ENCODE data around the gene BEAN1.

BEAN1 gene

DNA sequence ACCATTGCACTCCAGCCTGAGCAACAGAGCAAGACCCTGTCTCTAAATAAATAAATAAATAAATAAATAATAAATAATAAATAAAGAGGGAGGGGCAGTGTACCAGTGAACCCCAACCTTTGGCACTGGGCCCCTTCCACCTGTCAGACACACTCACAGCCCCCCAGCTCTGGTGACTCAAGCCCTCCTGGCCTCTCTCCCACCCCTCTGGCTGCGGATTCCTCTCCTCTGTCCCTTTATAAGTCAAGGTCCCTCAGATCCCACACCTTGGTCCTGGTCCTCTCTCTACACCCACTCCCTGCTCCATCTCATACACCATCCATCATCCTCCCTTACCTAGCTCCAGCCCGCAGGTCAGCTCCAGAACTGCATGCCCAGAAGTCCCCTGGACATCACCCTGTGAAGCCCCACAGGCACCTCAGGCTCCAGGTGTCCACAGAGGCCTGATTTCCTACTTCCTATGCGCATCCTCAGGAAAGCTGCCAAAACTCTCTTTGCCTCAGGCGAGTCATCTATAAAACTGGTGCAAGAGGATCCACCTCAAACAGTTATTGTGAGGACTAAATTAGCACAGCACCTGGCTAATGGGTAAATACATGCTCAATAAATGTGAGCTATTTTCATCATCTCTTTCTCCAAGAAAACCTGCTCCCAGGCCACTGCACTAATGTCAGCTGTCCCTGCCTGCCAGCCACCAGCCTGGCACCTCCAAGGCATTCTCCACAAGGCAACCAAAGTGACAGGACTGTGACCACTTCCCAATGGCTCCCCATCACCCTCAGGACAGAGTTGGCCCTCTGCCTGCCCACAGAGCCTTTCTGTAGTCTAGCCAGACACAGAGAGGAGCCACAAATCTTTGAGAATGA is 46.8 kb downstream of the BEAN1 start:
- no peak for DNase-seq

DNA sequence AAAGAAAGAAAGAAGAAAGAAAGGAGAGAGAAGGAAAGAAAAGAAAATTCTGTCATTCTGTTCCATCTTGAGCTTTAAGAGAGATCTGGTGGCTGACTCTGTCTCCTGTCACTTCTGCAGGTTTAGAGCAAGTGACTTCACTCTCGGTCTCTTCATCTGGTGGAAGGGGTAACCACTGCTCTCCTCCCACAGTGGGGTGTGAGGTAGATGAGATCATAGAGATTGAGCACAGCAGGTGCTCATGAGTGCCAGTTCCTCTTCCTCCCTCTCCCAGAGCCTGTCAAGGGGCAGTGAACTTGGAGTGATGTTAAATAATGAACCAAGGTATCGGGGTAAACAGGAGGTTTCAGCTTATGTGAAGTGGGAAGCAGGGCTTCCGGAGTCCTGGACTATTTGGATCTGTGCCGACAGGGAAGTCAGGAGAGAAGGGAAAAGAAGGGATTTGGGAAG is 47.7 kb downstream of the BEAN1 start:
- DNase-seq, result no peak

DNA sequence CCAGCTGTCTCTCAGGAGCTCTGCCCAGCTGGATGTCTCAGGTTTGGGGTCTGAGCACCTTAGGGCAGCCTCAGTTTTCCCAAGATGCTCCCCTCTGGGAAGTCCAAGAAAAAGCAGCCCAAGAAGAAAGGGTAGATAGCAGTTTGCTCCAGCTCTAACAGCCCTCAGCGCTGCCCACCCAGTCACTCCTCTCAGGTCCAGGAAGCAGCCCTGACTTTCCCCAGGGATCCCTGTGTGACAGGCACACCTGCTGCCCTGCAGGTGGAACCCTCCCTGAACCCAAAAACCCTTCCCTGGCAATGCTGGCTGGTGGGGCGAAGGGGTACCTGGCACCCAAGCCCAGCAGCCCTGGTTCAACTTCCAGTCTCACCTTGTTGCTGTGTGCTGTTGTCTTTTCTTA is 48.1 kb downstream of the BEAN1 start:
- no peak for DNase-seq

DNA sequence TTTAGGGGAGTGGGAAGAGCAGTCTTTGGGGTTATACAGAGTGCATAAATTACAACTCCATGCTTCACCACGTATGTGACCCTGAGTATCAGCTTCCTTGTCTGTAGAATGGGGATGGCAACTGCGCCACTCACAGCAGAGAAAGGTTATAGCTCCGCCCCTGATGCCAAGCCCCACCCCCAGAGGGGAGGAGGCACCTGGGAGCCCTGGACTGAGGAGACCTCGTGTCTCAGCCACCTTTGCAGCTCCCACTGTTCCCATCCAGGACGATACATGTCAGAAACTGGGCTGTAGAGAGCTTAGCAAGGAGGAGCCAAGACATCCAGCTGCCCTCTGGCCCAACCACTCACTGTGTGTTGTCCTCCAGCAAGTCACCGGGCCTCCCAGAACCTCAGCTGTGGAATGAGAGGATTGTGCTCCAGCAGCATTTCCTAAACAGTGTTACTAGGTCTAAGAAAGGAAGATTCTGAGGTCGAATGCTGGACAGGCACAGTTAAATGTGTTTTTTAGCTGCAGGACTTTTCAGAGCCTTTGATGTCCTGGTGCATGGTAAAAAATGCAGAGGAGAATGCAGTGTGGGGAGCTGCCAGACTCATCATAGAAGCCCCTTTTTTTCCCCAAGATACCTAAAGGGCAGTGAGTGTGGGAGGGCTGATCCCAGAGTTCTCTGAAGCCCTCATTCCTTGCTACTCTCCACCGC is 49.4 kb downstream of the BEAN1 start:
- no peak for DNase-seq

DNA sequence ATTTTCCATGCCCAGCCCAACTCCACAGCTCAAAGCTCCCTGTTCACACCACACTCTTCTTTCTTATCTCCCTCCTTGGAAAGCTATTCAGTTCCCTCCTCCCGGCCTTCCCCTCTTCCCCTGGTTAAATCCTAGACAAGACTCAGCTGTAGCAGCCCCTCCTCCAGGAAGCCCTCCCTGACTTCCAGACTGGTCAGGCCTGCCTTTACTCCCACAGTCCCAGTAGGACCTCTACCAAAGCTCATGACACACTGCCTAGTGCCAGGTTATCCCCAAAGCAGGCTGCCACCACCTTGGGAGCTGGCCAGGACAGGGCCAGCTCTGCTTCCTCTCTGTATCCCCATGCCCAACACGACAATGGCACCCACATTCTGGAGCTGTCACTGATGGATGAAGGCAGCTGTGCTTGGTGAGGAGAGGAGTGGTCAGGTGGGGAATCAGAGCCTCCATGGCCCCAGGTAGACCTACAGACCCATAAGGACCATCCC is 50.0 kb downstream of the BEAN1 start:
- DNase-seq, result no peak

DNA sequence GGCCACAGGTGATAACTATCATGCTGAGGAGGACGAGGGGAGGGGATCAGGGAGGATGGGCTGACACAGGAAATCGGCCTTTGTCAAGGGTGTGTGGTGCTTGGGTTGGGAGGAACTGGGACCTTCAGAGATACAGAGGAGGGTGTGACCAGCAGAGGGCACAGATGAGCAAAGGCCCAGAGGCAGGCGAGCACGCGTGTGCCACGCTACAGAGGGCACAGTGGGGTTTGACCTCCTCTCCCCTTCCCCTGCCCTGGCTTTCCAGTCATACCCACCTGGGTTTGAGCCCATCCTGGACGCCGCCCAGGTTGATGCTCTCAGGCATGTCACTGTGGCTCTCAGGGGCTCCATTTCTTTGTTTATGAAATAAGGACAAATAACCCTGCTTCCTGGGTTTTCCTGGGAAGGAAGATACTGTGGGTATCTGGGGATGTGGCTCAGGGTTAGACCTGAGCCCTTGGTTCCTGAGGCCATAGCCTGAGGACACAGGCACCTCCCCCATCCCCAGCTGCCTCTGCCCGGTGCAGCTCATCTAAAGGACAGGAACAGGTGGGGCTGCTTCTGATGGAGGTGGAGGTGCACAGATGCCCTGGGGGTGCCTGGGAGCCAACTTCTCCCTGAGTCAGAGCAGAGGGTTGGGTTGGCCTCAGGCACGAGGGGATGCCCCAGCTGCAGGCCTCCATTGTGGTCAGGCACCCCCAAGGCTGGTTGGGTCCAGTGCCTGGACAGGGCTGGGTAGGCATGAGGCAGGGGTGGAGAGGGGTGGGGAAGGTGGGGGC is 51.8 kb downstream of the BEAN1 start:
- DNase-seq, result peak; percentile 48

DNA sequence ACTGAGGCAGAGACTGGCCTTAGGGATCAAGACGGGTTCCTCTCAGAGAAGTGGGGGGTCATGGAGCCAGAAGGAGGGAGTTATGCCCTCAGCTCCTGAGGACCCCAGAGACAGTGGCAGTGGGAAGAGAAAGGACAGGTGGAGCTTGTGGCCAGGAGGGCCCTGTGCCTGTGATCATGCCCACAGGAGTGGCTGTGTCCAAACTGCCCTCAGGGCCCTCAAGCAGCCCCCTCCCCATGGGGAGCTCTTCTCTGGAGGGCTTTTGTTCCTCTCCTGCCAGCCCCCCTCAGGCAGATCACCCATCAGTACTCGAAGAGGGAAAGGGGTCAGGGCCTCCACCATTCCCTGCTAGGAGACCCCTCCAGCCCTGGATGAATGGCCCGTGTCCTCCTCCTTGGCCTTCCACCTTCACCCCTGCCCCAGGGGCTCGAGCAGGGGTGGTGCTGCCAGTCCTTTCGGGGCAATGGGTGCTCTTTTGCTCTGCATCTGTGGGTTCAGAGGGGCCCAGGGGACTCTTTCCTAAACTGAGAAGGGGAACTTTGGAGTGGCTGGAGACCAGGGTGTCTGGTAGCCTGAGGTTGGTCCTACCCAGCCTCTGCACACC is 52.7 kb downstream of the BEAN1 start:
- DNase-seq, result no peak

DNA sequence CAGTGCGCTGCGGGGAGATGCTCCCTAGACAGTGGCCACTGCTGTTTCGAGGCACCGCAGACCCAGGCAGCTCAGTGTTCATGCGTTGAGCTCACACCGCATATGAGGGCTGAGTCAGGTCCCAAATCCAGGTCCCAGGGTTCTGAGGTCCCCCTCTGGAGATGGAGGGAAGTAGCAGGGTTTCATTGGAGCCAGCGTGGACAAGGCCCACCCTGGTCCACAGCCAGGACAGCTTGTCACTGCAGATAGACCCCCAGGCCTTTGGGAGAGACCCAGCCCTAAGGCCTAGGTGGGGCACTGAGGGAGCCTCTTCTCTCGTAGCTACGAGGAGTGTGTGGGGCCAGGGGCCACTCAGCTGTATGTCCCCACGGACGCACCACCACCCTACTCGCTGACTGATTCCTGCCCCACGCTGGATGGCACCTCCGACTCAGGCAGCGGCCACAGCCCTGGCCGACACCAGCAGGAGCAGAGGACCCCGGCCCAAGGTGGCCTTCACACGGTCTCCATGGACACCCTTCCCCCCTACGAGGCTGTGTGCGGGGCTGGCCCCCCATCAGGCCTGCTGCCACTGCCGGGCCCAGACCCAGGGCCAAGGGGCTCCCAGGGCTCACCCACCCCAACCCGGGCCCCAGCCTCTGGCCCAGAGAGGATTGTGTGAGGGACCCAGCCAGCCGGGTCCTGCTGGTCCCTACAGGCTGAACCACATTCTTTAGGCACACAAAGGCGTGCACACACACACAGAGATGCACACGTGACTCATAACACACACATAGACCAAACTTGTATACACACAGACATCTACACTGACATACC is 53.4 kb downstream of the BEAN1 start:
- DNase-seq, result no peak

DNA sequence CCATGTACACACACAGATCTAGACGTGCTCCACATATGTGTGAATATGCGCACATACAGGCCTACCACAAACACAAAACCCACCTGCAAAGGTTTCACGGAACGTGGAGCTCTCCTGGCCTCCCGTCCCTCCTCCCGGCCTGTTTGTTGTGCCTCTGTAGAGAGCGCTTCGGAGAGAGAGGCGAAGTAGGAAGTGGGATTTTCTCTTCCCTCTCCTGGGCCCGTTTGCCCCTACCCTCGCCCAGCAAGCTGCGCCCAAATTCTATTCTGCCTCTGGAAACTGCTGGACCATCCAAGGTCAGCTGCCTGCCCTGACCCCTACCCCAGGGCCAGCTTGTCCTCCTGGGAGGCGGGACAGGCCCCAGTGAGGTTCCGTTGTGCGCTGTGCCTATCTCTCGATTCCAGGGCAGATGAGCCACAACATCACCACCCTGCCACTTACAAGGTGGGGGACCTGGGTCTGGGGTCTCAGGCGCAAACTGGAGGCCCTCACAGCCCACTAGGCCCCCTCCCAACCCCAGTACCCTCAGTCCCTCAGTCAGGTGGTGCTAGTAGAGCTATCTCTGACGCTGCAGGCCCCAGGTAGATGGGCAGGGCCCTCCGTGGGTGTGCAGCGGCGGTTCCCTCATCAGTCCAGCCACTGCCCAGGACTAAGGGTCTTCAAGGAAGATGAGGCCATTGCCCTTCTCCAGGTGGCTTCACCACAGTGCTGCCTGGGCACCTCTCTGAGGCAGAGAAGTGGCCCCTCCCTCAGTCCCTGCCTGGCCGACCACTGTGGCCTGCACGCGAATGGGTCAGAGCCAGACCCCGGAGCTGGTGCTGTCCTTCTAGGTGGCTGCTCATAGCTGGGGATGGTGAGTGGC is 54.2 kb downstream of the BEAN1 start:
- no peak for DNase-seq

DNA sequence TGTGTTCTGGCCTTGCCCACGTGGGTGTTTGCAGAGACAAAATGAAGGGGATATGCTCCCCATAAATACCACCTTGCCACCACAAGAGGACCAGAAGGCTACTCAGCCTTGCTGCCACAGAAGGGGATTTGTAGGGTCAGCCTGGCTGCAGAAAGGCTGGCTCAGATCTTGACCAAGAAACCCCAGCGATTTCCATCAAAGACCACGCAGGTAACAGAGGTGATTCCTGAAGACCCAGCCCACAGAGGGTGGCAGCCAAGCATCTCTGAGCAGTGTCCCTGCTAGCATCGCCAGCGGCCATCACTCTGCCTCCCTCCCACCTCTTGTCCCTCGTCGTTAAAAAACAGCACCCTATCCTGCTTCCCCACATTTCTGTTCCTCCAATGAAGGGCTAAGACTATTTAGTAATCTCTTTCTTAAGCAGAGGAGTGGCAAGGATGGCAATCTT is 54.9 kb downstream of the BEAN1 start:
- no peak for DNase-seq

DNA sequence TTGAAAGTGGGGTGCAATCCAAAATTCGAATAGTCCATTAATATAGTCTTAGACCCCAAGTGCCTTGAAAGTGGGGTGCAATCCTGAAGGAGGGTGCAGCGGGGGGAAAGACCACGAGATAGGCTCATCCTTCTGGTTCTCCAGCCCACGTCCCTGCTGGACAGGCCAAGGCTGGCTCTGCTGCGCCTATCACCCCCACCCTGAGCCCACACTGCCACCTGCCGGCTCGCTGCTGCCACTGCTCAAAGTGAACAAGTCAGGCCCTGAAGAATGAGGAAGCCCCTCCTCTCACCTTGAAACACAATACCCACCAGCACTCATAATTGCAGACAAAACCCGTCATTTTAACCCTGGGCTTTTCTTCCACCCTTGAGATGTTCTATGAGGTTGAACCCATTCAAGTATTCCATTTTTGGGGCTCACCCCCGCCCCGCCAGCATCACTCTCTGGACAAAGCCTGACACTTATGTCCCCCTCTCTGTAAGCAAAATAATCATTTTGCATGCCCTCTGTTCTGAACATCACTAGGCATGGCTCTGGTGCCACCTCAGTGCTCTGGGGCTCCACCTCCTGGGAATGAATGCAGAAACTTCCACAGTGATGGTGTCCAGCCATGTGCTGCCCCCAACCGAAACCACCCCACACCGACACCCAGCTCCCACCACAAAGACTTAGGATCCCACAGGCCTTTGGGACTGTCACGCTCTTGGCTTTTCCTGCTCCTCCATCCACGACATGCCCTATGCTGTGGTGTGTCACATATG is 56.8 kb downstream of the BEAN1 start:
- peak; percentile 52 for DNase-seq

DNA sequence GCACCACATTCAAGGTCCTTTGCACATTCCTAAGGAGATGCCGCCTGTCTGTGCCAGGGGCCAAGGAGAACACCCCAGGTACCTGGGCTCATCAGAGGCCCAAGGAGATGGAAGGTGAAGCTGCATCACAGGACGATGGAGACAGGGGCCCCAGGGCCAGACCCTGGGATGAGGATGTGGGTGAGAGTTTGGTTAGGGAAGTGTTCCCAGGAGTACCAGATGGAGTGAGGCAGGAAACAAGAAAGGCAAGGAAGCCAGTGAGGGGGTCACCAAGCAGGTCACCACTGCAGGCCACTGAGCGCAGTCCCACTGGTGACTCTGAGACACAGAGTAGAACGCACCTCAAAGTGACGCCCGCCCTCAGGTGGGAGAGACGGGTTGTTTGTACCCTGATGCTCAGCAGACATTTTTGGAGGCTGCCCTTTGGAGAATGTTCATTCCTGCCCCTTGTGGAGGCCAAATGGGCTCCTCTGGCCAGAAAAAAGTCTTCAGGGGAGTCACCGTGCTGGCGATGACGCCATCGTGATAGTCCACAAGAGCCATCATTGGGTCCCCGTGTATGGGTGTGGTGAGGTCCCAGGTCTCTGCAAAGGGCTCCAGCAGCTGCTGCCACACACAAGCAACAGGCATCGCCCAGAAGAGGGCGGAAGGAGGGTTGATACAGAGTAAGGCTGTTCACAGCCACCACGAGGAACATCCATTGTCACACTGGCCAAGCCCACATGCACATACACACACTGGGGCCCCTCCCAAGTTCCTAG is 57.5 kb downstream of the BEAN1 start:
- DNase-seq, result no peak

DNA sequence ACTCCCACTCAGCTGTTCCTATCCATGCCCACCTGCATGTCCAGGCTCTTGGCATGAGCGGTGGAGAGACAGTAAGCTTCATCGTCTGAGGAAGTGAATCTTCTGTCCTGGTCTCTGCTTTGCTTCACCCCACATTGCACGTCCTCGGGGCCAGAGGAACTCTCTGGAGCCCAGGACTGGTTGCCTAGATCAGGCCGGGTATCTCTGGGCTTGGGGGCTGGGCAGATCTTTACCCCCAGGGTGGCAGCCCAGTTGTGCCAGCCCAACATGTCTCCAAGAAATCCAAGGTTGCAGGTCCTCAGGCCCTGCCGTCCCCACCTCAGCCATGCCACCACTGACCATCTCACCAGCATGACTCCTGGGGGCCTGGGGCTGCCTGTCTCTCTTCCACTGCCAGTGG is 58.3 kb downstream of the BEAN1 start:
- no peak for DNase-seq

DNA sequence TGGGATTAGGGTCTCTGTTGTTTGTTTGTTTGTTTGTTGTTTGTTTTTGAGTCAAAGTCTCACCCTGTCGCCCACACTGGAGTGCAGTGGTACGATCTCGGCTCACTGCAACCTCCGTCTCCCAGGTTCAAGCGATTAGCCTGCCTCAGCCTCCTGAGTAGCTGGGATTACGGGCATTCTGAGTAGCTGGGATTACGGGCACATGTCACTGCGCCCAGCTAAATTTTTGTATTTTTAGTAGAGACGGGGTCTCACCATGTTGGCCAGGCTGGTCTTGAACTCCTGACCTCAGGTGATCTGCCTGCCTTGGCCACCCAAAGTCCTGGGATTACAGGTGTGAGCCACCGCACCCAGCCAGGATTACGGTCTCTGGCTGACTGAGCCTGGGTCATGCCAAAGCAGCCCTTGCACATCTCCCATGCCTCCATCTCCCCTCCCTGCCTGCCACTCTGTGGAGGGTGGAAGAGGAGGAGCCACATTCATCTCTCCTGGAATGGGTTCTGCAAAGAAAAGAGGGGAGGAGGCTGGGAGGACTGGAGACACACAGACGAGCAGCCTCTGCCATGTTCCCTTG is 59.2 kb downstream of the BEAN1 start:
- DNase-seq, result no peak

DNA sequence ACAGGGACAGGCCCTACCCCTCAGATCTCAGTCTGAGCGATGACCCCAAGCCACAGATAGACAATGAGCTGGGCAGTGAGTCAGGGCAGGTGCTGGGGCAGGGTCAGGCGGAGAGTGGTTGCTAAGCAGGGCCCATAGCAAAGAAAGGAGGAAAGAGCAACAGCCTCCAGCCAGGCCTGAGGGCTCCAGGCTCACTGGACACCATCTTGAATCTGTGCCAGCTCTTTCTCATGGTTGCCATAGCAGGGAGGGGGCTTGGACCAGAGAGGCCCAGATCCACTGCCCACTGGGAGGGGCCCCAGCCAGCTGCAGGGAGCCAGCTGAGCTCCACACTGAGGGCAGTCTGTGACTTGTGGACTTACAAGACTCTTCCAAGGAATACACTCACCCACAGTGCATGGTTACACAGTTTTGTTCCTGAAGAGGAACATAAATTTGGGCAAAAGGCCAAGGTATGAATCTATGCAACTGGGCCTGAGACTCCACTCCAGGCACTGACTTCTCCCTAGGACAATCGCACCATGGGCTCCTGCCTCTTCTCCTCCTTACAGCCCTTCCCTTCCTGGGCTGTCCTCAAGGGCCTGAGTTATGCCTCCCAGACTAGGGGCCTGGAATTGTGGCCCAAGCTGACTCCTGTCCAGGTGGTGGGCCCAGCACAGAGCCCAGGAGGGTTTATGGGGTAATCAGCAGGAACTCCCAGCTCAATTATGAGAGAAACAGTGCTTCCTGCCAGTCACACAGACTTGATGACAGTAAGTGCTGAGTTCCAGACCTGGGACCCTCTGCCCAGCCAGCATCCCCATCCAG is 59.9 kb downstream of the BEAN1 start:
- DNase-seq, result peak; percentile 69

DNA sequence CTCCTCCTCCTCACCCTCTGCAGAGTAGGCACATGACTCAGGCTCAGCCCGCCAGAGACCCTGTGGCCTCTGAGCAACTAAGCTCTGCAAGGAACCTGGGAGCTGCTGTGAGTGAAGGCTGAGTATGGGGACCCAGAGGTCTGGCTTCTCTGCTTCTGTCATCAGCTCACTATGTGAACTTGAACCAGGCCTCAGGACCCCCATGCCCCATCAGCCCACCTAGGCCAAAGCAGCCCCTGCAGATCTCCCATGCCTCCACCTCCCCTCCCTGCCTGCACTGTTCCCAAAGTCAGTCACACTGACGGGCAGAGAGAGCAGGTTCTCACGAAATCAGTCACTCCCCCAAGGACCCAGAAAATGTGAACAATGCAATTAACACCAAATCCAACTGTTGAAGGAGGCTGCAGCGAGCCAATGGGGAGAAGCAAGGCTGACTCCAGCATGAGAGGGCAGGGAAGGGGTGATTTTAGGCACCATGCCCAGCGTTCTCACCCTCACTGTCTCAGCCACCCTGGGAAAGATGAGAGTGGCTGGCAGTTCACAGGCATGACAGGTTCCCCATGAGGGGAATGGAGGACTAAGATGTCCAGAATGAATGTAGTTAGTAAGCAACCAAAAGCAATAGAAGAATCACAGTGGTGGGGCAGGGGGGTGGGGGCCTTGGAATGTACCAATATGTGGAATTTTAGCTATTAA is 60.6 kb downstream of the BEAN1 start:
- peak; percentile 26 for DNase-seq

DNA sequence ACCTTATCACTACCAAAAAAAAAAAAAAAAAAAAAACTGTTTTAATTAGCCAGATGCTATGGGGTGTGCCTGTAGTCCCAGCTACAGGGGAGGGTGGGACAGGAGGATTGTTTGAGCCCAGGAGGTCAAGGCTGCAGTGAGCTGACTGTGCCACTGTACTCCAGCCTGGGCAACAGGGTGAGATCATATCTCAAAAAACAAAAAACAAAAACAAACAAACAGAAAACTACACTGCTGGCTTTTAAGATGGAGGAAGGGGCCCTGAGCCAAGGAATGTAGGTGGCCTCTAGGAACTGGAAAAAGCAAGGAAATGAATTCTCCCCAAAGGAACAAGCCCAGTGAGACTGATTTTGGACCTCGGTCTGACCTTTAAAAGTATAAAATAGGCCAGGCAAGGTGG is 61.4 kb downstream of the BEAN1 start:
- no peak for DNase-seq
